H1 (cell line): ENCODE data around the gene CCDC14. TPM values are rescaled to one million over a fixed set of nuclear protein-coding genes. Genes with fewer than 3 reads are reported as not detected.
"Not testable (repeated sequence)": the region's sequence is repeated elsewhere in the genome, so short reads cannot be mapped to it uniquely, and the experiment has no call there.

ENCODE experiments used
- CTCF ChIA-PET: fragments of 300-600 bp; sonication (Branson Sonifier 250); formaldehyde crosslinking; loops from one replicate; lab custom pipeline; 2021; ENCODE audit not compliant: partially characterized antibody; lab: Charles Lee
- POLR2A ChIA-PET: fragments of 300-600 bp; sonication (Branson Sonifier 250); formaldehyde crosslinking; loops from one replicate; lab custom pipeline; 2021; ENCODE audit warnings: inconsistent platforms; ENCODE audit not compliant: partially characterized antibody; lab: Charles Lee
- DNase-seq, 2 experiments: peaks; one replicate each; pipeline versions ENCODE4 v3.0.0 to v3.0.0-alpha.2; 2010 to 2022; ENCODE audit warnings: low spot score in 2 of 2, low read depth in 1 of 2, mixed read lengths in 1 of 2
- FAIRE-seq: peaks from 2 replicates; lab custom pipeline; 2011; peaks lifted over from hg19 to GRCh38; lab: Jason Lieb, UNC
- H2AFZ ChIP-seq: 2 replicates; pipeline ENCODE4 v1.8.1; 2012; ENCODE audit warnings: low read length, inconsistent platforms
- H2AK5ac ChIP-seq: 2 replicates; pipeline ENCODE4 v1.6.1; 2013; ENCODE audit warnings: low read depth, low read length
- H2BK120ac ChIP-seq: replicated peaks from 2 replicates; pipeline ENCODE3; 2013; ENCODE audit warnings: low read depth, low read length, inconsistent platforms
- H2BK12ac ChIP-seq: 2 replicates; pipeline ENCODE4 v1.6.1; 2013; ENCODE audit warnings: low read depth, low read length
- H2BK15ac ChIP-seq: 2 replicates; pipeline ENCODE4 v1.6.1; 2013; ENCODE audit warnings: low read length
- H2BK20ac ChIP-seq: 2 replicates; pipeline ENCODE4 v1.6.1; 2013; ENCODE audit warnings: low read length
- H2BK5ac ChIP-seq: 2 replicates; pipeline ENCODE4 v1.6.1; 2013; ENCODE audit warnings: low read depth, low read length
- H3K14ac ChIP-seq: 2 replicates; pipeline ENCODE4 v1.6.1; 2013; ENCODE audit warnings: inconsistent platforms; ENCODE audit not compliant: insufficient read length
- H3K18ac ChIP-seq: 2 replicates; pipeline ENCODE4 v1.6.1; 2013; ENCODE audit warnings: low read length; ENCODE audit errors: extremely low read depth
- H3K23ac ChIP-seq: 2 replicates; pipeline ENCODE4 v1.6.1; 2013; ENCODE audit warnings: inconsistent platforms; ENCODE audit not compliant: insufficient read length
- H3K23me2 ChIP-seq: 2 replicates; pipeline ENCODE4 v1.6.1; 2013; ENCODE audit warnings: low read depth, low read length
- H3K27ac ChIP-seq: 2 replicates; pipeline ENCODE4 v1.6.1; 2011; ENCODE audit warnings: low read depth, low read length, inconsistent platforms
- H3K27me3 ChIP-seq, 4 experiments: replicated peaks in 1 of 4; 1 replicate in 1 of 4; 2 replicates in 3 of 4; pipeline versions ENCODE4 v1.6.1 to v1.8.1; 2011 to 2013; ENCODE audit warnings: low read length in 3 of 4, mild to moderate bottlenecking in 3 of 4, inconsistent platforms in 2 of 4, mixed read lengths in 2 of 4, moderate library complexity in 1 of 4; ENCODE audit not compliant: control insufficient read depth in 3 of 4, insufficient read depth in 3 of 4; ENCODE audit errors: extremely low read depth in 1 of 4
- H3K36me3 ChIP-seq, 4 experiments: 2 replicates each; pipeline versions ENCODE4 v1.6.1 to v1.8.1; 2011 to 2013; ENCODE audit warnings: mild to moderate bottlenecking in 4 of 4, low read length in 3 of 4, moderate library complexity in 2 of 4, control low read depth in 1 of 4, inconsistent platforms in 1 of 4; ENCODE audit not compliant: insufficient read depth in 4 of 4, control insufficient read depth in 2 of 4
- H3K4ac ChIP-seq: replicated peaks from 2 replicates; pipeline ENCODE3; 2013; ENCODE audit warnings: low read length, low read depth, mixed read lengths, inconsistent platforms; ENCODE audit not compliant: insufficient read length
- H3K4me1 ChIP-seq, 4 experiments: replicated peaks in 1 of 4; 1 replicate in 1 of 4; 2 replicates in 3 of 4; pipeline versions ENCODE4 v1.6.1 to v1.8.1; 2011 to 2013; ENCODE audit warnings: low read length in 3 of 4, inconsistent platforms in 2 of 4, mixed read lengths in 1 of 4; ENCODE audit not compliant: insufficient read depth in 4 of 4, control insufficient read depth in 3 of 4
- H3K4me2 ChIP-seq, 2 experiments: 2 replicates each; pipeline versions ENCODE4 v1.6.1 to v1.8.1; 2011 to 2013; ENCODE audit warnings: low read depth in 2 of 2, low read length in 2 of 2, control low read depth in 1 of 2, inconsistent platforms in 1 of 2, mild to moderate bottlenecking in 1 of 2; ENCODE audit not compliant: insufficient read depth in 1 of 2
- H3K4me3 ChIP-seq, 4 experiments: fragments of 200-600, 300-600 bp in 1 of 4; sonication (generic), shearing (Covaris generic), sonication (Bioruptor Twin) in 1 of 4; 2 replicates each; pipeline versions ENCODE4 v1.5.1 to v1.8.1; 2011 to 2016; ENCODE audit warnings: low read length in 4 of 4, low read depth in 3 of 4, control low read depth in 2 of 4, inconsistent platforms in 2 of 4, mild to moderate bottlenecking in 2 of 4, mixed read lengths in 1 of 4, moderate library complexity in 1 of 4; ENCODE audit not compliant: insufficient read depth in 2 of 4; ENCODE audit errors: extremely low read depth in 1 of 4
- H3K56ac ChIP-seq: replicated peaks from 2 replicates; pipeline ENCODE3; 2013; ENCODE audit warnings: low read depth, mild to moderate bottlenecking, mixed read lengths, low read length, inconsistent platforms; ENCODE audit not compliant: insufficient read length
- H3K79me1 ChIP-seq: 2 replicates; pipeline ENCODE4 v1.6.1; 2013; ENCODE audit warnings: low read depth, low read length, control low read depth
- H3K79me2 ChIP-seq, 2 experiments: 2 replicates each; pipeline versions ENCODE4 v1.6.1 to v1.8.1; 2012 to 2013; ENCODE audit warnings: low read length in 2 of 2, mild to moderate bottlenecking in 2 of 2, inconsistent platforms in 1 of 2; ENCODE audit not compliant: insufficient read depth in 2 of 2, control insufficient read depth in 1 of 2
- H3K9ac ChIP-seq, 4 experiments: replicated peaks in 1 of 4; 1 replicate in 1 of 4; 2 replicates in 3 of 4; pipeline versions ENCODE4 v1.6.1 to v1.8.1; 2011 to 2013; ENCODE audit warnings: low read depth in 3 of 4, low read length in 3 of 4, control low read depth in 2 of 4, mild to moderate bottlenecking in 2 of 4, moderate library complexity in 2 of 4, inconsistent platforms in 1 of 4; ENCODE audit errors: extremely low read depth in 1 of 4
- H3K9me3 ChIP-seq, 2 experiments: 2 replicates each; pipeline versions ENCODE4 v1.6.1 to v1.8.1; 2012 to 2013; ENCODE audit warnings: mild to moderate bottlenecking in 2 of 2, moderate library complexity in 2 of 2, control low read depth in 1 of 2, inconsistent platforms in 1 of 2, low read depth in 1 of 2, low read length in 1 of 2, mixed read lengths in 1 of 2; ENCODE audit not compliant: insufficient read depth in 2 of 2
- H4K20me1 ChIP-seq, 2 experiments: replicated peaks in 1 of 2; 2 replicates each; pipeline versions ENCODE3 to v1.8.1; 2011 to 2013; ENCODE audit warnings: inconsistent platforms in 2 of 2, low read length in 2 of 2, mild to moderate bottlenecking in 1 of 2; ENCODE audit not compliant: insufficient read depth in 2 of 2, control insufficient read depth in 1 of 2
- H4K5ac ChIP-seq: 2 replicates; pipeline ENCODE4 v1.6.1; 2013; ENCODE audit warnings: low read length, low read depth, mixed read lengths, inconsistent platforms; ENCODE audit not compliant: insufficient read length
- H4K8ac ChIP-seq: 2 replicates; pipeline ENCODE4 v1.8.0; 2013; ENCODE audit warnings: mild to moderate bottlenecking, moderate library complexity, low read length, inconsistent platforms; ENCODE audit not compliant: insufficient read depth; ENCODE audit errors: extremely low read depth
- H4K91ac ChIP-seq: replicated peaks from 2 replicates; pipeline ENCODE3; 2013; ENCODE audit warnings: low read length, mixed read lengths, inconsistent platforms; ENCODE audit not compliant: insufficient read length
- WGBS, 2 experiments: shearing (Covaris generic) in 1 of 2; methylation state at CpG; one replicate each; pipeline versions ENCODE4 v1.1.6 to v1.1.7; 2013 to 2015; ENCODE audit warnings: low lambda C conversion rate in 2 of 2, mixed read lengths in 2 of 2, inconsistent platforms in 1 of 2, low coverage in 1 of 2, missing lambda C conversion rate in 1 of 2; ENCODE audit not compliant: insufficient replicate concordance in 2 of 2, insufficient coverage in 1 of 2, insufficient read length in 1 of 2; ENCODE audit errors: extremely low coverage in 1 of 2, missing lambda C conversion rate in 1 of 2; 5-methylcytosine and 5-hydroxymethylcytosine counted together
- polyA plus RNA-seq, 7 experiments: library from polyadenylated mRNA; depleted of rRNA in 3 of 7; stranded (reverse) in 5 of 7; unstranded in 2 of 7; fragments of >200 nt in 5 of 7; fragments of 200-250 nt in 2 of 7; gene quantifications; 1 replicate in 5 of 7; 2 replicates in 1 of 7; 4 replicates in 1 of 7; pipeline versions ENCODE4 v1.2.1 to v1.2.3, GENCODE V29; 2011 to 2013; ENCODE audit warnings: missing spikeins in 2 of 7, mixed read lengths in 2 of 7
- total RNA-seq: library from RNA; stranded (reverse); fragmentation: NEBNext Ultra II Directional; extraction: Animal tissue kit (Norgen Biotek cat#: 25700); gene quantifications from 2 replicates; pipeline ENCODE4 v1.2.1, GENCODE V29; 2021
- TF ChIP-seq, protein P1 (sequence below), 3 experiments: IDR thresholded peaks; 1 replicate in 2 of 3; 2 replicates in 1 of 3; pipeline versions ENCODE4 v1.5.1 to v1.6.1; 2011; ENCODE audit warnings: low read length in 3 of 3, mild to moderate bottlenecking in 3 of 3, inconsistent platforms in 2 of 3, low read depth in 1 of 3, moderate library complexity in 1 of 3; ENCODE audit not compliant: insufficient read depth in 1 of 3; ENCODE audit errors: control extremely low read depth in 1 of 3

The CCDC14 gene
- total and polyA plus RNA-seq, 2 of the 8 experiments (the other 6 are each of a cell fraction or from before 2014, with no cell fraction given): 53.6 to 95.7 TPM

- TF ChIP-seq, protein P1, sequence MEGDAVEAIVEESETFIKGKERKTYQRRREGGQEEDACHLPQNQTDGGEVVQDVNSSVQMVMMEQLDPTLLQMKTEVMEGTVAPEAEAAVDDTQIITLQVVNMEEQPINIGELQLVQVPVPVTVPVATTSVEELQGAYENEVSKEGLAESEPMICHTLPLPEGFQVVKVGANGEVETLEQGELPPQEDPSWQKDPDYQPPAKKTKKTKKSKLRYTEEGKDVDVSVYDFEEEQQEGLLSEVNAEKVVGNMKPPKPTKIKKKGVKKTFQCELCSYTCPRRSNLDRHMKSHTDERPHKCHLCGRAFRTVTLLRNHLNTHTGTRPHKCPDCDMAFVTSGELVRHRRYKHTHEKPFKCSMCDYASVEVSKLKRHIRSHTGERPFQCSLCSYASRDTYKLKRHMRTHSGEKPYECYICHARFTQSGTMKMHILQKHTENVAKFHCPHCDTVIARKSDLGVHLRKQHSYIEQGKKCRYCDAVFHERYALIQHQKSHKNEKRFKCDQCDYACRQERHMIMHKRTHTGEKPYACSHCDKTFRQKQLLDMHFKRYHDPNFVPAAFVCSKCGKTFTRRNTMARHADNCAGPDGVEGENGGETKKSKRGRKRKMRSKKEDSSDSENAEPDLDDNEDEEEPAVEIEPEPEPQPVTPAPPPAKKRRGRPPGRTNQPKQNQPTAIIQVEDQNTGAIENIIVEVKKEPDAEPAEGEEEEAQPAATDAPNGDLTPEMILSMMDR (IDR thresholded peaks at IDR 0.05; ENCODE audit: control extremely low read depth in 1 of 3, insufficient read depth in 1 of 3, low read depth in 1 of 3, low read length in 3 of 3): no peak; a peak in 1 of 4 replicates
Observed at GRCh38 chr3:123960781-123961507, at the start of gene CCDC14 (continued).

DNA sequence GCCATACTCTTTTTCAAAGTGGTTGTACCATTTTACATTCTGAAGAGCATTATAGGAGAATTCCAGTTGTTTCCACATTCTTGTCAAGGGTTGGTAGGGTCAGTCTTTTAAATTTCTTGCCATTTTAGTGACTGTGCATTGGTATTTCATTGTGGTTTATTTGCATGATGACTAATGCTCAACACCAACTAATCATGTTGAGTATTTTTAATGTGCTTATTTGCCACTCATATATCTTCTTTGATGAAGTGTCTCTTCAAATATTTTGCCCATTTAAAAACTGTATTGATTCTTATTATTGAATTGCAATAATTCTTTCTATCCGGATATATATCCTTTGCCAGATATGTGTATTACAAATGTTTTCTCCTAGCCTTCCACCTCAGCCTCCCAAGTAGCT lies 47.3 kb upstream of the CCDC14 start:
- H2BK12ac ChIP-seq, H4K5ac ChIP-seq, H3K56ac ChIP-seq, H3K18ac ChIP-seq, H3K14ac ChIP-seq, H4K20me1 ChIP-seq, H3K4me2 ChIP-seq, H2BK5ac ChIP-seq, H4K8ac ChIP-seq, H2BK15ac ChIP-seq, H3K27ac ChIP-seq, H3K27me3 ChIP-seq, H2BK20ac ChIP-seq, H3K23ac ChIP-seq, H2AFZ ChIP-seq, H3K9ac ChIP-seq, H3K4ac ChIP-seq, H3K79me2 ChIP-seq, H3K36me3 ChIP-seq, H3K4me1 ChIP-seq, H2BK120ac ChIP-seq, H3K23me2 ChIP-seq, H3K9me3 ChIP-seq, FAIRE-seq, H3K4me3 ChIP-seq, H2AK5ac ChIP-seq, H4K91ac ChIP-seq, DNase-seq, H3K79me1 ChIP-seq, POLR2A ChIA-PET: not testable (repeated sequence)
- CTCF ChIA-PET: interaction anchor here (1.7 kb wide), 1 partner anchor 8 kb away, joined by 6 read pairs; no protein-coding TSS in a partner anchor
- 95% methylated on average over 1 of the region's 1 CpG; no CpG with 5 or more reads in 1 of the 2 experiments for WGBS, 2 experiments
